Nephron (organoid): ENCODE measurements around the gene YJEFN3.

Source experiments
- H3K27ac Mint-ChIP-seq, 3 experiments: 2 replicates each; pipeline ENCODE4 v1.8.0; 2020; ENCODE audit warnings: mixed read lengths in 3 of 3, mild to moderate bottlenecking in 2 of 3, moderate library complexity in 1 of 3
- H3K27me3 Mint-ChIP-seq: 2 replicates; pipeline ENCODE4 v1.8.0; 2021; ENCODE audit warnings: low read depth, mild to moderate bottlenecking, moderate library complexity, mixed read lengths
- H3K36me3 Mint-ChIP-seq: 2 replicates; pipeline ENCODE4 v1.8.0; 2020; ENCODE audit warnings: low read depth, mixed read lengths
- H3K4me1 Mint-ChIP-seq: 2 replicates; pipeline ENCODE4 v1.8.0; 2020; ENCODE audit warnings: mixed read lengths
- H3K4me3 Mint-ChIP-seq, 3 experiments: 2 replicates each; pipeline ENCODE4 v1.8.0; 2020; ENCODE audit warnings: mild to moderate bottlenecking in 3 of 3, mixed read lengths in 3 of 3, moderate library complexity in 2 of 3
- H3K9me3 Mint-ChIP-seq: 2 replicates; pipeline ENCODE4 v1.8.0; 2020; ENCODE audit warnings: mixed read lengths
- CTCF ChIP-seq, 3 experiments: fragments of 200-600 bp; sonication (generic); IDR thresholded peaks; one replicate each; pipeline ENCODE4 v1.5.0; 2021; ENCODE audit warnings: antibody characterized with exemption in 3 of 3; ENCODE audit not compliant: unreplicated experiment in 3 of 3

Gene YJEFN3

GRCh38 chr19:19530423-19530804 is 1.7 kb downstream of the YJEFN3 start:
- H3K4me3 Mint-ChIP-seq = no peak overlapping the region
- no peak overlapping the region for H3K27ac Mint-ChIP-seq
- H3K4me1 Mint-ChIP-seq = peaks cover 20% of the 10 kb centered on the region
- no peaks in the 10 kb centered on the region for H3K9me3 Mint-ChIP-seq
- H3K36me3 Mint-ChIP-seq = peaks cover 11% of the 10 kb centered on the region
- peaks cover 3% of the 10 kb centered on the region for H3K27me3 Mint-ChIP-seq
- TF ChIP-seq CTCF (IDR thresholded peaks at IDR 0.05; ENCODE audit: unreplicated experiment in 3 of 3) = no peak

- H3K9me3 Mint-ChIP-seq = no peaks in the 10 kb centered on the region
- no peak overlapping the region for H3K4me3 Mint-ChIP-seq
- peak overlapping the region in 1 of 3 experiments; percentile 11 for H3K27ac Mint-ChIP-seq
- H3K27me3 Mint-ChIP-seq = peaks cover 3% of the 10 kb centered on the region
- H3K36me3 Mint-ChIP-seq = peaks cover 11% of the 10 kb centered on the region
- H3K4me1 Mint-ChIP-seq = peaks cover 20% of the 10 kb centered on the region
- TF ChIP-seq CTCF (IDR thresholded peaks at IDR 0.05; ENCODE audit: unreplicated experiment in 3 of 3) = no peak
These were observed 2.2 kb downstream of the YJEFN3 start for GRCh38 chr19:19530889-19531288.

GRCh38 chr19:19531951-19532805 is 3.5 kb downstream of the YJEFN3 start:
- peak; percentile 91 to 97 (median 92) for TF ChIP-seq CTCF (IDR thresholded peaks at IDR 0.05; ENCODE audit: unreplicated experiment in 3 of 3)
- Mint-ChIP-seq H3K36me3 (peaks cover 11% of the 10 kb centered on the region), H3K4me3 (peak overlapping the region in 1 of 3 experiments; percentile 26), H3K27ac (no peak overlapping the region), H3K4me1 (peaks cover 20% of the 10 kb centered on the region), H3K9me3 (no peaks in the 10 kb centered on the region), H3K27me3 (peaks cover 3% of the 10 kb centered on the region)

- Mint-ChIP-seq H3K4me3 (no peak overlapping the region), H3K9me3 (no peaks in the 10 kb centered on the region), H3K36me3 (peaks cover 10% of the 10 kb centered on the region), H3K27me3 (peaks cover 3% of the 10 kb centered on the region), H3K27ac (no peak overlapping the region), H3K4me1 (peaks cover 20% of the 10 kb centered on the region)
- no peak for TF ChIP-seq CTCF (IDR thresholded peaks at IDR 0.05; ENCODE audit: unreplicated experiment in 3 of 3)
These were observed 4.3 kb downstream of the YJEFN3 start for GRCh38 chr19:19532806-19533701.

- Mint-ChIP-seq H3K4me3 (peak overlapping the region in 2 of 3 experiments; percentile 26 to 42), H3K27ac (peak overlapping the region in 1 of 3 experiments; percentile 26), H3K27me3 (peaks cover 7% of the 10 kb centered on the region), H3K36me3 (peaks cover 6% of the 10 kb centered on the region), H3K4me1 (peaks cover 25% of the 10 kb centered on the region), H3K9me3 (no peaks in the 10 kb centered on the region)
- no peak for TF ChIP-seq CTCF (IDR thresholded peaks at IDR 0.05; ENCODE audit: unreplicated experiment in 3 of 3)
These were observed 5.1 kb downstream of the YJEFN3 start for GRCh38 chr19:19533841-19534240.
